Activated CD8-positive, alpha-beta T cell treated with anti-CD3 and anti-CD28 coated beads for 36 hours (primary cell): Measurements from ENCODE around the gene FAM219A. TPM values are rescaled to one million over a fixed set of nuclear protein-coding genes. Genes with fewer than 3 reads are reported as not detected.
"Not testable (repeated sequence)": the region's sequence is repeated elsewhere in the genome, so short reads cannot be mapped to it uniquely, and the experiment has no call there.

Experiments
- ATAC-seq: fragments of 200-7000 bp; cut with Tn5 transposase; one replicate; pipeline ENCODE4 v1.10.0; 2021; ENCODE audit warnings: mild to moderate bottlenecking, moderate library complexity
- CTCF ChIA-PET: fragments of 350-600 bp; sonication (Branson Sonifier 250); formaldehyde crosslinking; loops from one replicate; lab custom pipeline; 2021; ENCODE audit warnings: antibody characterized with exemption; lab: Charles Lee
- POLR2A ChIA-PET: fragments of 350-600 bp; sonication (Branson Sonifier 250); formaldehyde crosslinking; loops from one replicate; lab custom pipeline; 2021; ENCODE audit warnings: antibody characterized with exemption; lab: Charles Lee
- DNase-seq: peaks from one replicate; pipeline ENCODE4 v3.0.0-alpha.2; 2020
- H3K27ac Mint-ChIP-seq: one replicate; pipeline ENCODE4 v1.8.0; 2021; ENCODE audit warnings: mild to moderate bottlenecking, mixed read lengths
- H3K27me3 Mint-ChIP-seq: one replicate; pipeline ENCODE4 v1.8.0; 2021; ENCODE audit warnings: mixed read lengths
- H3K36me3 Mint-ChIP-seq: one replicate; pipeline ENCODE4 v1.8.0; 2021; ENCODE audit warnings: low read depth, mixed read lengths
- H3K4me1 Mint-ChIP-seq: one replicate; pipeline ENCODE4 v1.8.0; 2021; ENCODE audit warnings: low read depth, mixed read lengths
- H3K4me3 Mint-ChIP-seq: one replicate; pipeline ENCODE4 v1.8.0; 2021; ENCODE audit warnings: mild to moderate bottlenecking, moderate library complexity, mixed read lengths
- H3K9me3 Mint-ChIP-seq: one replicate; pipeline ENCODE4 v1.8.0; 2021; ENCODE audit warnings: mixed read lengths
- CTCF ChIP-seq: fragments of 200-600 bp; IDR thresholded peaks from one replicate; pipeline ENCODE4 v1.8.0; 2022; ENCODE audit warnings: antibody characterized with exemption, mild to moderate bottlenecking
- intact Hi-C: fragments of 100-400 bp; cut with micrococcal nuclease; formaldehyde crosslinking; loops from one replicate; pipeline ENCODE4 v1.10.0; 2022
- total RNA-seq, 2 experiments: library from RNA; stranded (reverse); gene quantifications; one replicate each; pipeline ENCODE4 v1.2.3, GENCODE V29; 2021

Gene FAM219A
- total RNA-seq, 2 experiments from 2014 or later = 8.2 to 9.2 TPM

GRCh38 chr9:34446468-34446891 lies 11.9 kb downstream of the FAM219A start:
- POLR2A ChIA-PET = no interaction called here
- Mint-ChIP-seq H3K4me3 (no peak overlapping the region), H3K4me1 (peaks cover 5% of the 10 kb centered on the region), H3K36me3 (no peaks in the 10 kb centered on the region), H3K27me3 (no peaks in the 10 kb centered on the region), H3K27ac (no peak overlapping the region), H3K9me3 (no peaks in the 10 kb centered on the region)
- no peak for ATAC-seq
- no peak for DNase-seq
- intact Hi-C loops = no loop called here
- TF ChIP-seq CTCF = no peak
- CTCF ChIA-PET = interaction anchor here (1.0 to 1.8 kb wide), 7 partner anchors 8 to 157 kb away, joined by 3 to 14 read pairs (median 5); partner anchors contain the start of gene MYORG

- ChIA-PET POLR2A (interaction anchor here (1.4 kb wide), 1 partner anchor 10 kb away, joined by 3 read pairs; no protein-coding TSS in a partner anchor), CTCF (interaction anchor here (0.7 to 3.4 kb wide), 9 partner anchors 10 to 160 kb away, joined by 3 to 16 read pairs (median 3); no protein-coding TSS in a partner anchor)
- H3K4me3 Mint-ChIP-seq = no peak overlapping the region
- H3K36me3 Mint-ChIP-seq = no peaks in the 10 kb centered on the region
- H3K27me3 Mint-ChIP-seq = no peaks in the 10 kb centered on the region
- ATAC-seq (no peak), DNase-seq (no peak)
- no peak overlapping the region for H3K27ac Mint-ChIP-seq
- intact Hi-C loops = no loop called here
- H3K9me3 Mint-ChIP-seq = no peaks in the 10 kb centered on the region
- H3K4me1 Mint-ChIP-seq = peaks cover 7% of the 10 kb centered on the region
- no peak for TF ChIP-seq CTCF
Measured at GRCh38 chr9:34443976-34444375, 14.4 kb downstream of the FAM219A start.

- peaks cover 7% of the 10 kb centered on the region for H3K4me1 Mint-ChIP-seq
- no peak for TF ChIP-seq CTCF
- ChIA-PET POLR2A (interaction anchor here (1.4 kb wide), 1 partner anchor 10 kb away, joined by 3 read pairs; no protein-coding TSS in a partner anchor), CTCF (interaction anchor here (0.7 to 3.4 kb wide), 7 partner anchors 12 to 160 kb away, joined by 3 to 16 read pairs (median 4); no protein-coding TSS in a partner anchor)
- H3K4me3 Mint-ChIP-seq = no peak overlapping the region
- H3K27me3 Mint-ChIP-seq = no peaks in the 10 kb centered on the region
- intact Hi-C loops = no loop called here
- ATAC-seq = no peak
- H3K36me3 Mint-ChIP-seq = no peaks in the 10 kb centered on the region
- H3K9me3 Mint-ChIP-seq = no peaks in the 10 kb centered on the region
- no peak overlapping the region for H3K27ac Mint-ChIP-seq
- no peak for DNase-seq
Measured at GRCh38 chr9:34443533-34443932, 14.8 kb downstream of the FAM219A start.

- CTCF ChIA-PET = interaction anchor here (1.1 to 3.4 kb wide), 4 partner anchors 39 to 161 kb away, joined by 3 to 16 read pairs (median 8); no protein-coding TSS in a partner anchor
- Mint-ChIP-seq H3K9me3 (no peaks in the 10 kb centered on the region), H3K4me3 (no peak overlapping the region), H3K27ac (no peak overlapping the region), H3K4me1 (peaks cover 7% of the 10 kb centered on the region), H3K27me3 (no peaks in the 10 kb centered on the region), H3K36me3 (no peaks in the 10 kb centered on the region)
- DNase-seq (no peak), ATAC-seq (no peak)
- POLR2A ChIA-PET = interaction anchor here (1.4 kb wide), 1 partner anchor 11 kb away, joined by 3 read pairs; no protein-coding TSS in a partner anchor
- TF ChIP-seq CTCF = no peak
- intact Hi-C loops = no loop called here
Measured at GRCh38 chr9:34442770-34443169, 15.6 kb downstream of the FAM219A start.

- no peak overlapping the region for H3K4me3 Mint-ChIP-seq
- intact Hi-C loops = no loop called here
- H3K27me3 Mint-ChIP-seq = no peaks in the 10 kb centered on the region
- POLR2A ChIA-PET = no interaction called here
- no peaks in the 10 kb centered on the region for H3K36me3 Mint-ChIP-seq
- no peak overlapping the region for H3K27ac Mint-ChIP-seq
- no peak for DNase-seq
- no peak for TF ChIP-seq CTCF
- H3K9me3 Mint-ChIP-seq = no peaks in the 10 kb centered on the region
- CTCF ChIA-PET = interaction anchor here (0.7 to 7.7 kb wide), 4 partner anchors 35 to 152 kb away, joined by 3 to 74 read pairs (median 14); no protein-coding TSS in a partner anchor
- H3K4me1 Mint-ChIP-seq = peaks cover 7% of the 10 kb centered on the region
- no peak for ATAC-seq
Measured at GRCh38 chr9:34440017-34440416, 18.4 kb downstream of the FAM219A start.

- H3K27ac Mint-ChIP-seq, H3K27me3 Mint-ChIP-seq, POLR2A ChIA-PET, H3K4me1 Mint-ChIP-seq, ATAC-seq, H3K36me3 Mint-ChIP-seq, DNase-seq, H3K4me3 Mint-ChIP-seq, H3K9me3 Mint-ChIP-seq: not testable (repeated sequence)
- intact Hi-C loops = loop anchor here (5.0 kb wide), 1 partner anchor 154 kb away; no protein-coding TSS in a partner anchor
- CTCF ChIA-PET = interaction anchor here (0.8 to 7.7 kb wide), 7 partner anchors 8 to 165 kb away, joined by 4 to 74 read pairs (median 5); no protein-coding TSS in a partner anchor
Measured at GRCh38 chr9:34438465-34438864, 19.9 kb downstream of the FAM219A start.

- H3K27ac Mint-ChIP-seq, H3K9me3 Mint-ChIP-seq, ATAC-seq, H3K4me3 Mint-ChIP-seq, H3K4me1 Mint-ChIP-seq, H3K36me3 Mint-ChIP-seq, DNase-seq, H3K27me3 Mint-ChIP-seq, POLR2A ChIA-PET: not testable (repeated sequence)
- intact Hi-C loops = loop anchor here (1.0 to 5.0 kb wide), 2 partner anchors 62 to 154 kb away; no protein-coding TSS in a partner anchor
- CTCF ChIA-PET = interaction anchor here (0.8 to 7.7 kb wide), 6 partner anchors 9 to 166 kb away, joined by 4 to 74 read pairs (median 5); no protein-coding TSS in a partner anchor
Measured at GRCh38 chr9:34437926-34438307, 20.5 kb downstream of the FAM219A start.
